GM23338 (cell line): Measurements from ENCODE around the gene DAPK3.

Source experiments
- CREB1 ChIP-seq: fragments of 250-450 bp; sonication (Bioruptor Pico); IDR thresholded peaks from 2 replicates; pipeline ENCODE4 v1.5.0; 2020; ENCODE audit warnings: low read depth, mild to moderate bottlenecking, moderate library complexity
- CTCF ChIP-seq, 2 experiments: fragments of 200-600 bp in 1 of 2; sonication (generic) in 1 of 2; conservative IDR thresholded peaks; 2 replicates each; pipeline versions ENCODE4 v1.5.1 to v1.6.1; 2016 to 2017; ENCODE audit warnings: antibody characterized with exemption in 2 of 2, low read depth in 2 of 2, mild to moderate bottlenecking in 2 of 2, moderate library complexity in 1 of 2
- EZH2 ChIP-seq: fragments of 200-600 bp; sonication (generic); IDR thresholded peaks from one replicate; pipeline ENCODE4 v1.8.0; 2017; ENCODE audit warnings: antibody characterized with exemption, mild to moderate bottlenecking, low read depth; ENCODE audit not compliant: unreplicated experiment
- EZH2phosphoT487 ChIP-seq: fragments of 200-600 bp; sonication (generic); IDR thresholded peaks from one replicate; pipeline ENCODE4 v1.8.1; 2018; ENCODE audit warnings: antibody characterized with exemption; ENCODE audit not compliant: unreplicated experiment
- JUNB ChIP-seq: IDR thresholded peaks from one replicate; pipeline ENCODE4 v1.6.1; 2016; ENCODE audit warnings: antibody characterized with exemption; ENCODE audit not compliant: unreplicated experiment
- POLR2AphosphoS5 ChIP-seq: IDR thresholded peaks from 2 replicates; pipeline ENCODE4 v1.6.1; 2016; ENCODE audit warnings: antibody characterized with exemption, low read depth
- REST ChIP-seq: IDR thresholded peaks from one replicate; pipeline ENCODE4 v1.6.1; 2018; ENCODE audit warnings: antibody characterized with exemption; ENCODE audit not compliant: unreplicated experiment

- TF ChIP-seq REST (no peak), CTCF (conservative IDR thresholded peaks at IDR 0.05; ENCODE audit: low read depth in 2 of 2) (no peak), POLR2AphosphoS5 (no peak), CREB1 (CRISPR knock-in tag) (no peak), EZH2phosphoT487 (no peak), JUNB (no peak), EZH2 (no peak)
Measured at GRCh38 chr19:3949294-3949693, 21.6 kb downstream of the DAPK3 start.
